GM11168 (cell line): Measurements from ENCODE around the gene POLG2.
"Not testable (repeated sequence)": the region's sequence is repeated elsewhere in the genome, so short reads cannot be mapped to it uniquely, and the experiment has no call there.

ENCODE experiments used
- in situ Hi-C: fragments of 300-500 bp; cut with MboI; formaldehyde crosslinking; loops from one replicate; pipeline ENCODE4 v1.12.0; 2022; ENCODE audit warnings: low sequenced_read_pairs; ENCODE audit not compliant: unreplicated experiment

The POLG2 gene

GRCh38 chr17:64447526-64447925, 49.3 kb downstream of the POLG2 start:
- in situ Hi-C loops: no loop called here

- in situ Hi-C loops: no loop called here
Measured at GRCh38 chr17:64443086-64443760, 53.6 kb downstream of the POLG2 start.

GRCh38 chr17:64442541-64442971, 54.3 kb downstream of the POLG2 start:
- in situ Hi-C loops: no loop called here

- in situ Hi-C loops: no loop called here
Measured at GRCh38 chr17:64441772-64442540, 54.9 kb downstream of the POLG2 start.

GRCh38 chr17:64439956-64440355, 56.9 kb downstream of the POLG2 start:
- in situ Hi-C loops: no loop called here

- in situ Hi-C loops: not testable (repeated sequence)
Measured at GRCh38 chr17:64439521-64439920, 57.3 kb downstream of the POLG2 start.

GRCh38 chr17:64437944-64438525, 58.8 kb downstream of the POLG2 start:
- in situ Hi-C loops: no loop called here

GRCh38 chr17:64431534-64431933, 65.3 kb downstream of the POLG2 start:
- in situ Hi-C loops: no loop called here

GRCh38 chr17:64430036-64430435, 66.8 kb downstream of the POLG2 start:
- in situ Hi-C loops: not testable (repeated sequence)

GRCh38 chr17:64428406-64428805, 68.4 kb downstream of the POLG2 start:
- in situ Hi-C loops: no loop called here
